NCI-H510A treated with DMSO at 0.1 percent for 48 hours (cell line): Measurements from ENCODE around the gene HLA-DOA.
A peak's percentile ranks its signal among the peaks of the same experiment; 100 is the strongest.

Experiments
- DNase-seq: peaks from one replicate; lab custom pipeline; 2025; lab: John Stamatoyannopoulos, UW

Gene HLA-DOA

GRCh38 chr6:33017018-33017417, 7.6 kb upstream of the HLA-DOA start:
- DNase-seq: no peak

DNA sequence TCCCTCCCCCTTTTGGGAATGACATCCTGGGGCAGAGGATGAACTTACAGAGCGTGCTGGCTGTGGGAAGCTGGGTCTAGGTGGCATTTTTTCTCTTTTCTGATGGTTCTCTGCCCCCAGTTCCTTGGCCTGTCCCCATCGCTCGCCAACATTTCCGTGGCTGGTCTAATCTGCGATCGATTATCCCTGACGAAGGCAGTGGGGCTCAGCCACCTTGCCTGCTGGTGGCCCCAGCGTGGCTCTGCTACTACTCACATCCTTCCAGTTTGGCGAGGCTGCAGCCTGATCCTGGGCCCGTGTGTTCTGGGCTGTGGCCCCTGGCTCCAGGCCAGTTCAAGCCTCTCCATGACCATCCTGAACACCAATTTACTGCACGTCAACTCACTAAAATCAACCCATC, 6.4 kb upstream of the HLA-DOA start:
- no peak for DNase-seq

GRCh38 chr6:33014841-33015634, 5.6 kb upstream of the HLA-DOA start:
- DNase-seq: peak; percentile 91

GRCh38 chr6:33013608-33014007, 4.2 kb upstream of the HLA-DOA start:
- no peak for DNase-seq

- no peak for DNase-seq
Observed at GRCh38 chr6:33010356-33010755, 965 bp upstream of the HLA-DOA start.

- DNase-seq: no peak
Observed at GRCh38 chr6:33007831-33008400, 1.5 kb downstream of the HLA-DOA start.

GRCh38 chr6:33004940-33005339, 4.5 kb downstream of the HLA-DOA start:
- no peak for DNase-seq

DNA sequence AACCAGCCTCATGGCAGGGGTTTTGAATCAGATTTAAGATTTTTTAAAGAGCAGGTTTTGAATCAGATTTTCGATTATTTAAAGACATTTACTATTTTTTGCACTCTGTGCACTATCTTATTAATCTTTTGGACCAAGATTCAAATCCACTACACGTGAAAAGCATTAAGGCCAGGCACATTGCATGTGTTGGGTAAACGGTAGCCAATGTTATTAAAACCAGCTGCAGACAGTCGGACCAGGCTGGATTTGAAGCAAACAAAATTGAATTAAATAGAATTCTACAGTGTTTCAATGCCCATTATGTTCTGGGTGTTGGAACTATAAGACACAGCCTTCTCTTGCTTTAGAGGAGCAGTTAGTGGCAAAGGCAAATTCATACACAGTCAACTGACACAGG, 7.7 kb downstream of the HLA-DOA start:
- no peak for DNase-seq

GRCh38 chr6:33000055-33000454, 9.3 kb downstream of the HLA-DOA start:
- no peak for DNase-seq

- no peak for DNase-seq
Observed at GRCh38 chr6:32995448-32995847, 13.9 kb downstream of the HLA-DOA start.

DNA sequence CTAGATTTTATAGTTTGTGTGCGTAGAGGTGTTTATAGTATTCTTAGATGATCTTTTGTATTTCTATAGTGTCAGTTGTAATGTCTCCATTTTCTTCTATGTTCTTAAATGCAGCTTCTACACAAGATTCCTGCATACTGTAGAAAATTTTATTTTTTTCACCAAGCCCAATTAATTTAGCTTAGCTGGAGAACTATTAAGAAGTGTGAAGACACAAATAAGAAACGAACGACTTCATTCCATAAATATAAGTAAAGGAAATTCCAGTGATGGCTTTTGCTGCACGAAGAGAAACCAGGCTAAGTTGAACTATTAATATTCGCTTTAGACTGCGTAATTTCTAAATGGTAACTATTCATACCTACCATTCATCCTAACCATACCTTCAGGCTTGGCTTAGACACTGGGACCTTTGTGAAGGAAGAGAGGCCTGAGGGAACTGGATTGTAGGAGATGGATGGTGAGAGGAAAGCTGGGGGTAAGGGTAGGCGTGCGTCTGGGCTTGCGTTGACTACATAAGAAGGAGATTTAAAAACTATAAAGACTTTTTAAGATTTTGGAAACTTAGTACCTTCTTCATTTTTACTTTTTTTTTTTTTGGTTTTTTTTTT, 15.9 kb downstream of the HLA-DOA start:
- DNase-seq: no peak

DNA sequence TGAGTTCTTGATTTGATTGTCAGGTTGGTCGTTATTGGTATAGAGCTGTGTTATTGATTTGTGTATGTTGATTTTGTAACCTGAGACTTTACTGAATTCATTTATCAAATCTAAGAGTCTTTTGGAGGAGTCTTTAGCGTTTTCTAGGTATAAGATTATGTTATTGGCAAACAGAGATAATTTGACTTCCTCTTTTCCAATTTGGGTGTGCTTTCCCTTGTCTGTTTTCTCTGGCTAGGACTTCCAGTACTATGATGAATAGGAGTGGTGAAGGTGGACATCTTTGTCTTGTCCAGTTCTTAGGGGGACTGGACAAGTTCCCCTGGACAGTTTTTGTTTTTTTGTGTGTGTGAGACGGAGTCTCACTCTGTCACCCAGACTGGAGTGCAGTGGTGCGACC, 17.4 kb downstream of the HLA-DOA start:
- no peak for DNase-seq

DNA sequence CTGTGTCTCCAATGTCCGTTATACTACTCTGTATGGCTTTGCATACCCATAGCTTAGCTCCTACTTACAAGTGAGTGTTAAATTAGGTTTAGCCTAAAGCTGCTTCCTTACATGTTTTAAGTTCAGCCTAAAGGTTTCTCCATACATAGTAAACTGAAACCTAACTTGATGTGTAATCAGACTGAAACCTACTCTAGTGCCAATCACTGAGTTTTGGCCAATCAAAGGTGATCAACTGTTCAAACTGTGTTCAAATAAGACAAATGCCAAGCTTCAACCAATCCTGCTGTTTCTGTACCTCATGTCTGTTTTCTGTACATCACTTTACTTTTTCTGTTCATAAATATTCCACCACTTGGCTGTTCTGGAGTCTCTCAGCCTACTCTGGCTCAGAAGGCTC, 20.0 kb downstream of the HLA-DOA start:
- no peak for DNase-seq

GRCh38 chr6:32984622-32985389, 24.6 kb downstream of the HLA-DOA start:
- DNase-seq: peak; percentile 98

DNA sequence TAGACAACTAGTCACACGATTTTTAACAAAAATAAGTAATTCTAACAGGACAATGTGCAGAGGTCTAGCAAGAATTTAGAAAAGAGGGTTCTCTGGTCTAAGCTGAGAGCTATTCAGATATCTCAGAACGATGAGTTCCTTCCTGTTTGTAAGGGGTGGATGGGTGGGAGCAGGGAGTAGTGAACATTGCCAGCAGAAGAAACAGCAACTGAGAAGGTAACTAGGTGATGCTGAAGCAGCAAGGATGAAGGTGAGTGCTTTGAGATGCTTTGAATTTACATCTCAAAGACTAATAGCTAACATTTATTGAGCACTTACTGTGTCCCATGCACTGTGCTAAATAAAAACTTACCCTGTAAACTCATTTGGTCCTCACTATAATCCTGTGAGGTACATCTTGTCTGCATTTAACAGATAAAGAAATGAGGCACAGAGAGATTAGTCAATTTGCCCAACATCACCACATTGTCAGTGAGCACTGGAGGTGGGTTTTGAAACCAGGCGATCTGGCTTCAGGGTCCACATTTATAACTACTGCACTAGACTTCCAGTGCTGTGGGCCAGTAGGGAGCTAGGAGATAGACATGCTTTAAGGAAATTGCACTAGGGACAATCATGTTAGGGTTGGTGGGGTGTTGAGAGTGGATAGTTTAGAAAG, 25.3 kb downstream of the HLA-DOA start:
- DNase-seq: no peak

- no peak for DNase-seq
Observed at GRCh38 chr6:32983493-32983848, 25.9 kb downstream of the HLA-DOA start.

DNA sequence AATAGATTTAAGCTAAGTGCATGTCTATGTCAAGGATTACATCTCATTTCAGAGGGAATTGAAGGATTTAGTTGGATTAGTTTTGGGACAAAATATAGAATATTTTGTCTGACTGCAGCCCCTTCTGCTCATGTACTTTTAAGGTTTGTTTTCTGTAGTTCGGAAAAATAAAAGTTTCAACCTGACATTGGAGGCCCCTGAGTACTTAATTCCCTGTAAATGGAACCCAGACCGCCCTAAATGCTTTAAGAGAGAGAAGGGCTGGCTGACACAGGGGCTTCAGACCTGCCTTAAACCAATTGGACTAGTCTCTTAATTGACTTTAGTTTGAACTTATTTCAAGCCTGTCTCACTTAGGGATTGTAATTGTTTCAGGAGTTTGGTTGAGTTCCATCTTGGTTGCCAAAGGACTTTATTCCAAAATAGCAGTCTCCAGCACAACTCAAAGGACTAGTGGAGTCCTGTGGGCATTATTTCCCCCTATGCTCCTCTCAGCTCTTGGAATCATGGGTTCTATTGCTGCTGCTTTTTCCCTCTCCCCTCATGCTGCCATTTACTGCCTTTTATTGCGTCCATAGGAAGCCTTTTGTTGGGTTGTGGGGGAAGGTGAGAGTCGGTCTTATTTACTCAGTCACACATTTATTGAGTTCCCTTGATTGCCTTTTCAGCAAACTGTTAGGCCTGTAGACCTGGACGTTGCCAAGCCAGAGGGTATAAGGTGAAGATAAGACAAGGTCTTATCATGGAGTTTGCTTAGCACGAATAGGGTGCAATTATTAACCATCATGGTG, 26.5 kb downstream of the HLA-DOA start:
- DNase-seq: no peak

DNA sequence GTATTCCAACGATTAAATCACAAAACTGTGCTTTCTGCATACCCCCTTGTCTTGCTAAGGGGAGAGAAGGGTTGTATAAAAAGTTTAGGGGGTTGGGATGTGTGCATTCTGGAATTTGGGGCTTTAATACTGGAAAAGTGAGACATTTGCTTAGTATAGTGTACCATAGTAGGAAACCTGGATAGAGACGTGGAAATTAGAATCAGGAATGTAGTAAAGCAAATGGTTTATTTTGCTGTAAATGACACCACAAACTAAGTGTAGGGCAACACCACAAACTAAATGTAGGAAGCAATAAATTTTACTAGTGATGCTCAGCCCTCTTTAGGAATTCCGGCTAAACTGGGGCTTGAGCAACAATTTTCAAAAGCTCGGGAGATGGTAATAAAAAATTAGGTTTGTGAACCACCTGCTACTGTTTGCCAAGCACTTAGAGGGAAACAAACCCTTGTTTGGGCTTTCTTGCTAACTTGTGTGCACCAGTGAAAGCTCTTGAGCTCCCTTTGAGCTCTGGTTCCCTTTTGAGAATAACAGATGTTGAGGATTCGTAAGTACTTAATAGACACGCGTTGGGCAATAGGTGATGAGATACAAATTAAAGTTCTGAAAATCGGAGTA, 27.2 kb downstream of the HLA-DOA start:
- peak; percentile 94 for DNase-seq

GRCh38 chr6:32980488-32981038, 28.8 kb downstream of the HLA-DOA start:
- no peak for DNase-seq

DNA sequence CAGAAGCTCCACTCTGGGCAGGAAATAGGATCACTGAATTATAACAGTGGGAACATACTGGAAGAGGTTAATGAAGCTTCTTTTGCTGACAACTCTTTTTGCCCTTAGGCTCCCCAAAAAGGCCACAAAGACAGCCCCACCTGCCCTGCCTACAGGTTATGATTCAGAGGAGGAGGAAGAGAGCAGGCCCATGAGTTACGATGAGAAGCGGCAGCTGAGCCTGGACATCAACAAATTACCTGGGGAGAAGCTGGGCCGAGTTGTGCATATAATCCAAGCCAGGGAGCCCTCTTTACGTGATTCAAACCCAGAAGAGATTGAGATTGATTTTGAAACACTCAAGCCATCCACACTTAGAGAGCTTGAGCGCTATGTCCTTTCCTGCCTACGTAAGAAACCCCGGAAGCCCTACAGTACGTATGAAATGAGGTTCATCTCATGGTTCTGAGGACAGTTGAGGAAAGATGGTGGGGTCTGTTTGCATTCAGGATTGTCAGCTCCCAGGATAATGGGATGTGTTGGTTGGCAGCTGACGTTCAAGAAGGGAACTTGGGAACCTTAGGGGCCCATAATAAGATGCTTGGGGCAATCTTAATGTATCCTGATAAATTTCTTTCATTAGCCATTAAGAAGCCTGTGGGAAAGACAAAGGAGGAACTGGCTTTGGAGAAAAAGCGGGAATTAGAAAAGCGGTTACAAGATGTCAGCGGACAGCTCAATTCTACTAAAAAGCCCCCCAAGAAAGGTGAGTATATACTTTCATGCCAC, 29.5 kb downstream of the HLA-DOA start:
- DNase-seq: no peak
